ENCODE data around the gene DBNDD2. TPM values are rescaled to one million over a fixed set of nuclear protein-coding genes. Genes with fewer than 3 reads are reported as not detected.

Gene DBNDD2
- total RNA-seq, 4 donors from 2014 or later = 53.2 to 115 (median 72.5) TPM

GRCh38 chr20:45370571-45371160 lies 37.4 kb upstream of the DBNDD2 start:
- WGBS, 2 donors = 92 to 93% methylated on average over 3 of the region's 3 CpGs
- TF ChIP-seq CTCF (IDR thresholded peaks at IDR 0.05) = no peak
- no peak for TF ChIP-seq POLR2A (IDR thresholded peaks at IDR 0.05)
- H3K4me3 ChIP-seq (ENCODE audit: low read depth, poor library complexity, severe bottlenecking) = no peak overlapping the region
- no peak for DNase-seq (ENCODE audit: low spot score in 2 of 2)
- intact Hi-C loops (cut with DNase I; ENCODE audit: low total_unique reads) = loop anchor here (5.0 kb wide), 2 partner anchors 48 to 67 kb away; no protein-coding TSS in a partner anchor

- no peak overlapping the region for H3K4me3 ChIP-seq (ENCODE audit: low read depth, poor library complexity, severe bottlenecking)
- WGBS, 2 donors = 85 to 92% methylated on average over 10 of the region's 10 CpGs
- no peak for TF ChIP-seq CTCF (IDR thresholded peaks at IDR 0.05)
- no peak for TF ChIP-seq POLR2A (IDR thresholded peaks at IDR 0.05)
- DNase-seq (ENCODE audit: low spot score in 2 of 2) = peak in 1 of 2 donors; percentile 72
- intact Hi-C loops (cut with DNase I; ENCODE audit: low total_unique reads) = loop anchor here (5.0 kb wide), 2 partner anchors 50 to 65 kb away; no protein-coding TSS in a partner anchor
Measured at GRCh38 chr20:45372241-45372640, 35.8 kb upstream of the DBNDD2 start.

DNA sequence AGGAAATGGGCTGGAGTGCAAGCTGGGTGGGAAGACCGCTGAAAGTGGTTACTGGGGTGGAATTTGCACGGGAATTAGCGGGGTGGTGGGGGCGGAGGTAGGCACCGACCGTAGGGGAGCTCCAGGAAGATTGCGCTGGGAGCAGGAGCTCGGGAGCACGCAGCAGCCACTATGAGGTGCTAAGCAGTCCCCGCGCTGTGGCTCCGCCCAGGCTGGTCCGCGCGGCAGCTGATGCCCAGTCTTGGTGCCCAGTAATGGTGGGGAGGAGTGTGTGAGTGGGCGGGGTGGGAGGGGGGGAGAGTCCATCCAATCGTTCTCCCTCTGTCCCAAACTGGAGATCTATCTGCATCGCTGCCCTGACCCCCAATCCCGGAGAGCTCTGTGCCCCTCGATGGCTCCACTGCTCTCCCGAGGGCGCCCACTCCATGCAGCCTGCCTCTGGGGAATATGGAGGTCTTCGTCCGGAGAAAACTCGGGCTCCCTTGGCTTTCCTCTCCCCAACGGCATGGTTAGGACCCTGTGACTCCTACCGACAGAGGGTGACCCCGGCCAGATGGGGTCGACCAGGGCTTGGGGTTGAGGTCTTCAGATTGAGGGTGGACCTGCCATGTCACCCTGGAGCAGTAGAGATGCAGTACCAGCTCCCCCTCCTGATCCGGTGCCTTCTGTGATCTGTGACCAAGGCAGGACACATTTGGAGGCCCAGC lies 35.3 kb upstream of the DBNDD2 start:
- DNase-seq (ENCODE audit: low spot score in 2 of 2) = peak in 1 of 2 donors; percentile 85
- no peak overlapping the region for H3K4me3 ChIP-seq (ENCODE audit: low read depth, poor library complexity, severe bottlenecking)
- 37 to 47% methylated on average over 29 of the region's 30 CpGs for WGBS, 2 donors
- TF ChIP-seq CTCF (IDR thresholded peaks at IDR 0.05) (no peak), POLR2A (IDR thresholded peaks at IDR 0.05) (no peak)
- intact Hi-C loops (cut with DNase I; ENCODE audit: low total_unique reads) = loop anchor here (5.0 kb wide), 2 partner anchors 50 to 65 kb away; no protein-coding TSS in a partner anchor

- peak overlapping the region; percentile 24 for H3K4me3 ChIP-seq (ENCODE audit: low read depth, poor library complexity, severe bottlenecking)
- TF ChIP-seq CTCF (IDR thresholded peaks at IDR 0.05) = peak in 1 of 3 donors; percentile 81
- no peak for TF ChIP-seq POLR2A (IDR thresholded peaks at IDR 0.05)
- DNase-seq (ENCODE audit: low spot score in 2 of 2) = peak; percentile 79 to 97
- intact Hi-C loops (cut with DNase I; ENCODE audit: low total_unique reads) = loop anchor here (5.0 kb wide), 2 partner anchors 51 to 64 kb away; no protein-coding TSS in a partner anchor
- 2 to 6% methylated on average over 38 of the region's 38 CpGs for WGBS, 2 donors
Measured at GRCh38 chr20:45373353-45374100, 34.6 kb upstream of the DBNDD2 start.

DNA sequence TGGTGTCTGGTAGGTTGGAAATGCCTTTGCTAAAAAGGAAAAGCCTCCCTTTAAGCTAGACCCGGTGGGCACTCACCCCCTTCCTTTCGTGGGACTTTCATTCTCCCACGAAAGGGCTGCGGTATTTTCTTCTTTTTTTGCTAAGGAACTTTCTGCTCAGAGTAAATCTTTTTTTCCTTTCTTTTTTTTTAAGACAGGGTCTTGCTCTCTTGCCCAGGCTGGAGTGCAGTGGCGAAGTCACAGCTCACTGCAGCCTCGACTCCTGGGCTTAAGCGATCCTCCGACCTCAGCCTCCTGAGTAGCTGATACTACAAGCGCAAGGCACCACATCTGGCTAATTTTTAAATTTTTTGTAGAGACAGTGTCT lies 34.0 kb upstream of the DBNDD2 start:
- no peak for DNase-seq (ENCODE audit: low spot score in 2 of 2)
- TF ChIP-seq POLR2A (IDR thresholded peaks at IDR 0.05) (no peak), CTCF (IDR thresholded peaks at IDR 0.05) (no peak)
- WGBS, 2 donors = 58 to 62% methylated on average over 9 of the region's 9 CpGs
- intact Hi-C loops (cut with DNase I; ENCODE audit: low total_unique reads) = loop anchor here (5.0 kb wide), 2 partner anchors 52 to 63 kb away; no protein-coding TSS in a partner anchor
- no peak overlapping the region for H3K4me3 ChIP-seq (ENCODE audit: low read depth, poor library complexity, severe bottlenecking)
